Activated T-helper 1 cell treated with anti-CD3 and anti-CD28 coated beads, Interleukin-2, amount 50 U/mL, for 16 hours (primary cell): ENCODE measurements around the gene ALOXE3.

Experiments used
- DNase-seq, 2 donors: peaks; one replicate each; pipeline ENCODE4 v3.0.0-alpha.2; 2020; ENCODE audit warnings: low read depth in 1 of 2, low spot score in 1 of 2

The ALOXE3 gene

DNA sequence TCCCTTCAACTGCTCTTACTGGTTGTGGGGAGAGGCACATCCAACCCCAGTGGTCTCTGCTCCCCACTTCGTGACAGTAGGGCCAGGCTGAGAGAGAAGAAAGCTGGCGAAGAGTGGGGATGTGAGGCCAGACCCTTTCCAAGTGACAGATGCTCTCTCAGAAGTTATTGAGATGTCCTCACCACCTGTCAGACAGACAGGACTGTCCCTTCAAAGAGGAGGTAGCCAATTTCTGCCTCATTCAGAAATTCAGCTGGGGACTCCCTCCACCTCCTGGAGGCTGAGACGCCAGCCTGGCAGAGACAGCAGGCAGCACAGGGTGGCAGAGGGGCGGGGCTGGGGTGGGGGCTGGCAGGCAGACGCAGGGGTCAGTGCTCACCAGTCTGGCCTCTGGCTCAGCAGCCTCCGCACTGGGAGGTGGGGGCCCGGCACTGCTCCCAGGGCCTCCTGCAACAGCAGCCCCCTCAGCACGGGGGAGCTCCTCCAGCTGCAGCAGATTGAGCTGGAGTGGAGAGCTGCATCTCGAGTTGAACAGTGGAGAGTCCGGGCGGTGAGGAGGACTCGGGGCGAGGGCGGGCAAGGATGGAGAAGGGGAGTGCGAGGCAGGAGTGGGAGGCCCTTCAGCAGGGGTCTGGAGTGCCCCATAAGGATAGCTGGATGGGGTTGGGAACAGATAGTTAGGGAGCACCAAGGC lies 24.7 kb upstream of the ALOXE3 start:
- no peak for DNase-seq

GRCh38 chr17:8142158-8142886 lies 24.0 kb upstream of the ALOXE3 start:
- no peak for DNase-seq

DNA sequence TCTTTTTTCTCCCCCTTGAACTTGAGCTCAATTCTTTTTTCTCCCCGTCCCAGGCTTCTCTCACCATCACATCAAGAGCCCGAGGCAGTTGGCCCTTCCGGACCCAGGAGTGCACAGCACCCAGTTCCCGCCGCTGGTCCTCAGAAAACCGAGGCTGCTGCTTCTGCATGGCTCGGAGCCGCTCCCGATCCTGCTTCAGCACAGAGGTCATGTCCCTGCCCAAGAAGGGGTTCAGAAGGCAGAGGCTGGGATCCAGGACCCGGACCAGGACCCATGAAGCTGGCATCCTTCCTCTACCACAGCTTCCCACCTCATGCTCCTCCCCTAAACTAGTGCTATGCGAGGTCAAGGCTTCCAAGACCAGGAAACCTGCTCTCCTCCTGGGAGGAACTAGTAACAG lies 23.4 kb upstream of the ALOXE3 start:
- DNase-seq: no peak

- no peak for DNase-seq
Observed at GRCh38 chr17:8141045-8141444, 22.7 kb upstream of the ALOXE3 start.

- DNase-seq: no peak
Observed at GRCh38 chr17:8140065-8141029, 22.0 kb upstream of the ALOXE3 start.

- peak; percentile 92 for DNase-seq
Observed at GRCh38 chr17:8138672-8139371, 20.5 kb upstream of the ALOXE3 start.

- DNase-seq: no peak
Observed at GRCh38 chr17:8138374-8138671, 20.0 kb upstream of the ALOXE3 start.

- DNase-seq: no peak
Observed at GRCh38 chr17:8137645-8138373, 19.5 kb upstream of the ALOXE3 start.

GRCh38 chr17:8133941-8134340 lies 15.6 kb upstream of the ALOXE3 start:
- no peak for DNase-seq

DNA sequence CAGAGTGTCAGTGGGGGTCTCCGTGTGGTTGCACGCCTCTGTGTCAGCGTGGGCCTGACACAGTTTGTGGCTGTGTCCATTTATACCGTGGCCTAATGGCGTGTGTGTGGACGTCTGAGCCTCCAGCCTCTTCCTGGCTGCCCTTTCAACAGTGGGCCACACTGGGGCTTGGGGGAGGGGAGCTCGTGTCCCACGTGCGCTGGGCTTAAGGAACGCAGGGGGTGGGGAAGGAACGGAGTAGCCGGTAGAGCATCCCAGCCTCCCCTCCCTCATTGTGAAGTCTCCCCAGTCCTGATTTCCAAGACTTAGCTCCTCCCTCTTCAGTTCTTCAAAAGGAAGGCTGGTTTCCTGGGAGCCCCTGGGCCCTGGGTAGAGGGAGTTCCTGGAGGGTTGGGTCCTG lies 15.1 kb upstream of the ALOXE3 start:
- no peak for DNase-seq

GRCh38 chr17:8131844-8132441 lies 13.6 kb upstream of the ALOXE3 start:
- DNase-seq: no peak

- DNase-seq: no peak
Observed at GRCh38 chr17:8128125-8128784, 9.9 kb upstream of the ALOXE3 start.

GRCh38 chr17:8126491-8127066 lies 8.3 kb upstream of the ALOXE3 start:
- no peak for DNase-seq

DNA sequence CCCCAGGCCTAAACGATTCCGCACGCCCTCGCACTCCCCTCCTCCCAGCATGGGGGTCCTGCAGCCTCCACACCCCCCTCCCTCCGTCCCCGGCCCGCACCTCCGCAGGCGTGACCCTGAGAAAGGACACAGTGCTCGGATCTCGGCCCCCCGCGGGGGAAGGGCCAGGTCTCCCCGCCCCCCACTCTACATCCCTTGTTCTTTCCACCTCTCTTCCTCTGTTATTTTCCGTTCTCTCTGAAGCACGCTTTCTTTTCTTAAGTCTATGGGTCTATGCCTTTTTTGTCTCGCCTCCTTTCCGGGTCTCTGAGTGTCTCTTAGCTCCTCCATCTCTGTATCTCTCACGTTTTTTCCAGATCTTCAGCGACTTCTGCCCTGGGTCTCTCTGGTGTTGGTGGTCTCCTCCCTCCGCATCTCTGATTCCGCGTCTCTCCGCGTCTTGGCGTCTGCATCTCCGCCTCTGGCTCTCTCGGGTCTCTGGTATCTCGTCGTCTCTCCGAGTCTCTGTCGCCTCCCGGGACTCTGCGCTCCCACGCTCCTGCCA lies 7.7 kb upstream of the ALOXE3 start:
- DNase-seq: no peak

DNA sequence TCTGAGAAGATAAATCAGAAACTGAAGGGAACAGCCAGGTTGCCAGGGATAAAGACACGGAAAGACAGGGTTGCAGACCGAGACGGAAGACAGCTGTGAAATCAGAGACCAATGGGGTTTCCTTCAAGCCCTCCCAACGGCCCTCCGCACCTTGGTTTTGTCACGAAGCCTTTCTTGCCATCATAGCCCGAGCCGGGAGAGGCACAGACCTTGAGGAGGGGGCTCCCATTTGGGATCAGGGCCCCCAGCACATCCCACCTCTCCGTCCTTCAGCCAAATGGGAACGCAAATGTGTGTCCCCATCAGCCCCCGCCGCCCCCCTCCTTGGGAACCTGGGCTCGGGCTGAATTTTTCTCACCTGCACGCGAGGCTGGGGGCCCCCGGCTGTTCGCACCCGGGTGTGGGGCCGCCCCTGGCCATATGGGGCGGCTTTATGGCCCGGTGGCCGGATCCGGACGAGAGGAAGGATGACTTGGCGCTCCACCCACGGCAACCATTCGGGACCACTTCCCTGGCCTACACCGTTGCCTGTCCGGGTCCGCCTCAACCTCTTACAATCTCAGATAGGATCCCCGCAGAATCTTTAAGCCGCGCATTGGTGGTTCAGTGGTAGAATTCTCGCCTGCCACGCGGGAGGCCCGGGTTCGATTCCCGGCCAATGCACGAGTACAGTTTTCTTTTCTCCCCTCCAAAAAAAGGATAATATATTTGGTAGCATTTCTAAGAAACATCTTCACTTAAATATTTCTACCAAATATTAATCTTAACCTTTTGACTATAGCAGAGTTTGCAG lies 7.0 kb upstream of the ALOXE3 start:
- DNase-seq: peak; percentile 78 to 80

DNA sequence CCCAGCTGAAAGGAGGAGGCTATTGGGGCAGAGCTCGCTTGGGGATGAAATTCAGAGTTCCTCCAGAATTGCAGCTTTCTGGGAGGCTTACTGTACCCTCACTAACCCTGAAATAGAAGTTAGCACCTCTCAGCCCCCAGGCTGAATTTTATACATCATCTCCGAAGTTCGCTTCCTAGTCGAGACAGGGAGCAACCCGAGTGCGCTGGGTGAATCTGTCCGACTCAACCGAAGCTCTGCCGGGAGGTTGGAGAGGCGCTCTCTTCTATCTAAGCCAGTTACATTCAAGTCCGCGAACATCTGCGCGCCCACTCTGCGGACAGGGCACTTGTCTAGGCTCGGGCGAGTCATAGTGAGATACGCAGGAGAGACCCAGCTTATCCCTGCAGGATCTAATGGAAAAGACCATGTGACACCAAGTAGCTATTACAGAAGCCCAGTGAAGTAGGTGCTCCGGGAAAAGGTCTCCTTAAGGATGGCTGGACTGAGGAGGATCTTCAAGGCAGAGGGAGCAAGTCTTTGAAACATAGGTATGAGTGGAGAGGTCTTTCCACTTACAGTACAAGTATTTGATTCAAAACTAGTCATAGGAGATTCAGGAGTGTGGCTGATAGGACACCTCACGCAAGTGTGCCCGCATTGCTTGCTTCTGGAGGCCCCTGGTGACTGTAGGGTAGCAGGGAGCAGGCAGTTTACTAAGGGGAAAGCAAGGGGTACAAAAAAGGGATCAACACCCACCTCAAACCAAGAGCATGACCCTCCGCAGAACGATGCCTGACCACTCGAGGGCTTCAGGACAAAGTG lies 6.2 kb upstream of the ALOXE3 start:
- DNase-seq: no peak

DNA sequence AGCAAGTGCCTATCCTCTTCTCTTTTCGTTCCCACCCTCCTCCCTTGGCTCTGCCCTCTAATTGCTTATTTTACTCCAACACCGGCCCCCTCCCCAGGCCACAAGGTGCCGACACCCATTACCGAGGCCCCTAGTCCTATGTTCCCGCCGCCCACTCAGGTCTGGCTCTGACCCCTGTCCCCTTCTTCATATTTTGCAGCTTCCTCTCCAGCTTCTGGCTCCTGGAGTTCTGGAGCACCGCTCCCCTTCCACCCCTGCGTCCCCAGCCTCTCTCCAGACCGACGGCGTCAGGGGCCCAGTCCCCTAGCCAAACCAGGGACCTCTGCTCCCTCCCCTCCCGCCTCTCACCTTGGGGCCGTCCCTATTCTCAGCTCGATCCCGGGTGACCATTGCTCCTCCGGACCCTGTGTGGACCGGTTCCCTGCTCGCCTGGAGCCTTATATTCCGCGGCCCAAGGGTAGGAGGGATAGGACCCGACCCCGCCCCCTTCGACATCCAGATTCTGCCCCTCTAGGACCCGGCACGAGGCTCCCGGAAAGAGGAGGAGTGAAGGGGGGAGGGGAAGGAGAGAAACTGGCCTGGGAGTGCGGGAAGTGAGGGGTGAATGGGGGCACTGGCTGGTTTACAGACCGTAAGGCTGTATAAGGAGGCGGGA lies 5.5 kb upstream of the ALOXE3 start, which contains the start of gene HES7:
Gene HES7, minus strand, starts transcription at position 412 of the 655 bp plus-strand sequence. Its CDS starts 22 bp downstream, at position 390.
- DNase-seq: no peak
